HCT116 (cell line): Measurements from ENCODE around the gene HHAT. TPM values are rescaled to one million over a fixed set of nuclear protein-coding genes. Genes with fewer than 3 reads are reported as not detected.

Experiments
- ATAC-seq: fragments of 200-7000 bp; cut with Tn5 transposase; 2 replicates; pipeline ENCODE4 v1.9.1; 2020; ENCODE audit warnings: mild to moderate bottlenecking, moderate library complexity
- BruUV-seq: library from RNA; stranded (reverse); fragments of 400-500 nt; replicated peaks from 2 replicates; lab custom pipeline; 2021; lab: Mats Ljungman, UMichigan
- CTCF ChIA-PET: fragments of 300-600 bp; sonication (Branson Sonifier 250); formaldehyde crosslinking; loops from one replicate; lab custom pipeline; 2021; ENCODE audit warnings: antibody characterized with exemption; lab: Charles Lee
- POLR2A ChIA-PET: fragments of 300-600, 350-600 bp; sonication (Branson Sonifier 250); formaldehyde crosslinking; loops from one replicate; lab custom pipeline; 2021; ENCODE audit warnings: antibody characterized with exemption; lab: Charles Lee
- RAD21 ChIA-PET, 2 experiments: fragments of 300-600 bp; sonication (Branson Sonifier 250); formaldehyde crosslinking; loops; one replicate each; lab custom pipeline; 2023; ENCODE audit warnings: low total read pairs in 2 of 2; ENCODE audit not compliant: uncharacterized antibody in 2 of 2, unreplicated experiment in 2 of 2, low non-redundant PET in 1 of 2; lab: Charles Lee
- DNase-seq: peaks from one replicate; pipeline ENCODE4 v3.0.0-alpha.2; 2010; ENCODE audit warnings: low read depth, low spot score
- H2AFZ ChIP-seq: fragments of 200-600 bp; shearing (Covaris generic), sonication (generic); 2 replicates; pipeline ENCODE4 v1.6.1; 2017; ENCODE audit warnings: low read depth, mixed run types, mixed read lengths, antibody characterized with exemption, low read length; ENCODE audit not compliant: poor library complexity, severe bottlenecking
- H3K27ac ChIP-seq: 2 replicates; pipeline ENCODE4 v1.5.1; 2012; ENCODE audit warnings: low read depth, low read length
- H3K27me3 ChIP-seq: fragments of 200-600 bp; sonication (generic); 2 replicates; pipeline ENCODE4 v1.6.1; 2016; ENCODE audit warnings: mixed run types, low read length, mixed read lengths; ENCODE audit not compliant: insufficient read depth
- H3K36me3 ChIP-seq, 2 experiments: fragments of 200-500 bp in 1 of 2; fragments of 200-600 bp in 1 of 2; sonication (Bioruptor generic) in 1 of 2; sonication (generic) in 1 of 2; 2 replicates each; pipeline versions ENCODE4 v1.5.1 to v1.6.1; 2014 to 2016; ENCODE audit warnings: low read length in 2 of 2, inconsistent platforms in 1 of 2, mixed read lengths in 1 of 2, mixed run types in 1 of 2; ENCODE audit not compliant: insufficient read depth in 2 of 2, control insufficient read depth in 1 of 2
- H3K4me1 ChIP-seq, 2 experiments: fragments of 200-600 bp in 1 of 2; sonication (generic) in 1 of 2; 2 replicates each; pipeline versions ENCODE4 v1.5.1 to v1.6.1; 2012 to 2017; ENCODE audit warnings: low read length in 2 of 2, inconsistent platforms in 1 of 2, mild to moderate bottlenecking in 1 of 2, mixed read lengths in 1 of 2, mixed run types in 1 of 2, moderate library complexity in 1 of 2; ENCODE audit not compliant: insufficient read depth in 2 of 2, control insufficient read depth in 1 of 2
- H3K4me2 ChIP-seq: fragments of 200-600 bp; sonication (generic); 2 replicates; pipeline ENCODE4 v1.6.1; 2017; ENCODE audit warnings: mixed run types, low read length, mixed read lengths
- H3K4me3 ChIP-seq, 2 experiments: fragments of 200-600 bp in 1 of 2; sonication (generic) in 1 of 2; replicated peaks in 1 of 2; 2 replicates each; pipeline ENCODE4 v1.5.1; 2011 to 2016; ENCODE audit warnings: low read length in 2 of 2, control low read depth in 1 of 2, low read depth in 1 of 2, mild to moderate bottlenecking in 1 of 2, mixed read lengths in 1 of 2, mixed run types in 1 of 2
- H3K79me2 ChIP-seq: fragments of 200-600 bp; sonication (generic); 2 replicates; pipeline ENCODE4 v1.6.1; 2017; ENCODE audit warnings: mild to moderate bottlenecking, mixed run types, low read length, moderate library complexity, mixed read lengths; ENCODE audit not compliant: insufficient read depth
- H3K9ac ChIP-seq: fragments of 200-600 bp; sonication (generic); 2 replicates; pipeline ENCODE4 v1.6.1; 2016; ENCODE audit warnings: low read length, mixed read lengths
- H3K9me2 ChIP-seq: fragments of 200-600 bp; sonication (generic), shearing (Covaris generic); 2 replicates; pipeline ENCODE4 v1.6.1; 2017; ENCODE audit warnings: mixed run types, mild to moderate bottlenecking, moderate library complexity; ENCODE audit not compliant: insufficient read depth
- H3K9me3 ChIP-seq, 2 experiments: fragments of 200-500 bp in 1 of 2; fragments of 200-600 bp in 1 of 2; sonication (Bioruptor generic) in 1 of 2; sonication (generic) in 1 of 2; 2 replicates each; pipeline ENCODE4 v1.6.1; 2014 to 2017; ENCODE audit warnings: low read length in 2 of 2, mixed read lengths in 2 of 2, inconsistent platforms in 1 of 2, low read depth in 1 of 2, mild to moderate bottlenecking in 1 of 2, mixed run types in 1 of 2, moderate library complexity in 1 of 2; ENCODE audit not compliant: control insufficient read depth in 1 of 2, insufficient read depth in 1 of 2
- H4K20me1 ChIP-seq: fragments of 200-600 bp; sonication (generic), shearing (Covaris generic); 2 replicates; pipeline ENCODE4 v1.6.1; 2017; ENCODE audit warnings: mixed run types, mild to moderate bottlenecking, moderate library complexity; ENCODE audit not compliant: insufficient read depth
- ATF3 ChIP-seq: IDR thresholded peaks from 2 replicates; pipeline ENCODE4 v1.6.1; 2012
- CBX3 ChIP-seq: IDR thresholded peaks from 2 replicates; pipeline ENCODE4 v1.6.1; 2012; ENCODE audit warnings: low read depth
- CEBPB ChIP-seq: IDR thresholded peaks from 2 replicates; pipeline ENCODE4 v1.6.1; 2012; ENCODE audit warnings: low read depth
- CTCF ChIP-seq, 3 experiments: fragments of 200-600 bp in 1 of 3; sonication (generic) in 1 of 3; IDR thresholded peaks in 2 of 3; conservative IDR thresholded peaks in 1 of 3; 2 replicates each; pipeline ENCODE4 v1.5.1; 2012 to 2017; ENCODE audit warnings: low read depth in 2 of 3, low read length in 2 of 3, antibody characterized with exemption in 1 of 3, borderline replicate concordance in 1 of 3, control low read depth in 1 of 3, mild to moderate bottlenecking in 1 of 3, mixed read lengths in 1 of 3, mixed run types in 1 of 3, moderate library complexity in 1 of 3; ENCODE audit not compliant: insufficient read depth in 1 of 3
- EGR1 ChIP-seq: IDR thresholded peaks from 2 replicates; pipeline ENCODE4 v1.6.1; 2012; ENCODE audit warnings: low read depth
- ELF1 ChIP-seq: IDR thresholded peaks from 2 replicates; pipeline ENCODE4 v1.6.1; 2012; ENCODE audit warnings: low read depth, borderline replicate concordance
- EZH2 ChIP-seq: fragments of 200-600 bp; sonication (generic); IDR thresholded peaks from 2 replicates; pipeline ENCODE4 v1.6.1; 2017; ENCODE audit warnings: antibody characterized with exemption, mixed run types
- FOSL1 ChIP-seq: IDR thresholded peaks from 2 replicates; pipeline ENCODE4 v1.6.1; 2012; ENCODE audit warnings: low read depth
- JUND ChIP-seq: IDR thresholded peaks from 2 replicates; pipeline ENCODE4 v1.6.1; 2012
- POLR2A ChIP-seq: IDR thresholded peaks from 2 replicates; pipeline ENCODE4 v1.7.0; 2011; ENCODE audit warnings: borderline replicate concordance; ENCODE audit not compliant: insufficient read depth, insufficient read length; ENCODE audit errors: extremely low read depth
- POLR2AphosphoS5 ChIP-seq: IDR thresholded peaks from 2 replicates; pipeline ENCODE4 v1.6.1; 2011; ENCODE audit warnings: mild to moderate bottlenecking, low read depth, low read length, moderate library complexity
- RAD21 ChIP-seq: IDR thresholded peaks from 2 replicates; pipeline ENCODE4 v1.6.1; 2012; ENCODE audit warnings: low read depth, mild to moderate bottlenecking
- SP1 ChIP-seq: IDR thresholded peaks from 2 replicates; pipeline ENCODE4 v1.6.1; 2012; ENCODE audit warnings: low read depth
- TCF7L2 ChIP-seq: IDR thresholded peaks from 2 replicates; pipeline ENCODE4 v1.7.0; 2011; ENCODE audit warnings: borderline replicate concordance, inconsistent platforms; ENCODE audit not compliant: insufficient read depth, insufficient read length; ENCODE audit errors: extremely low read depth
- YY1 ChIP-seq: IDR thresholded peaks from 2 replicates; pipeline ENCODE4 v1.6.1; 2011; ENCODE audit warnings: low read length, low read depth, moderate library complexity, mild to moderate bottlenecking; ENCODE audit not compliant: insufficient replicate concordance; ENCODE audit errors: extremely low read depth
- ZNF274 ChIP-seq: fragments of 200-500 bp; sonication (Bioruptor generic); IDR thresholded peaks from 2 replicates; pipeline ENCODE4 v1.6.1; 2014; ENCODE audit warnings: mild to moderate bottlenecking, low read depth, low read length, inconsistent platforms
- intact Hi-C: fragments of 100-400 bp; cut with micrococcal nuclease; formaldehyde crosslinking; loops from 2 replicates; pipeline ENCODE4 v1.10.0; 2022
- total RNA-seq: library from RNA; stranded (reverse); gene quantifications from one replicate; pipeline ENCODE4 v1.2.1, GENCODE V29; 2021; ENCODE audit not compliant: unreplicated experiment
- TF ChIP-seq, protein P1 (sequence below): IDR thresholded peaks from 2 replicates; pipeline ENCODE4 v1.6.1; 2012

The HHAT gene
- total RNA-seq, 1 experiment from 2014 or later = 2.7 TPM

DNA sequence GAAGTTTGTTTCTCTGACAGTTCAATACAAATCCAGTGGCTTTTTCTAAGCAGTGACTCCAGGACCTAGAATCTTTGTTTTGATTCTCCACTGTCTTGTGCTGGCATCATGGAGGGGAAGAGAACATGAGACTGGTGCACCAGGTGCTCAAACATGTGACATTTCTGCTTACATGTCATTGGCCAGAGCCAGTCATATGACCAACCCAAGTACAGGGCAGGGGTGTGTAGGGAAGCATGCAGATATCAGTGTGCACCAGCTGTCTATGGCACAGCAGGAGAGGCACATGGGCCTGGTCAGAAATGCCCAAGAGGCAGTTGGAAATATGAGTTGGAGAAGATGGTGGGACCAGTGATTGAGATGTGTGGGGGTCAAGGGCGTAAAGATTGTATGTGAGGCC is 297.0 kb downstream of the HHAT start:
- CTCF ChIA-PET = no interaction called here
- intact Hi-C loops = no loop called here

More for the DNA sequence above, 297.0 kb downstream of the HHAT start:
- H3K4me3 ChIP-seq = no peak overlapping the region
- no peak overlapping the region for H2AFZ ChIP-seq
- H4K20me1 ChIP-seq = no peaks in the 10 kb centered on the region
- peaks cover 15% of the 10 kb centered on the region; the same call in 1 of the 2 replicates for H3K27me3 ChIP-seq
- ATAC-seq = no peak
- DNase-seq = no peak
- H3K27ac ChIP-seq = no peak overlapping the region
- POLR2A ChIA-PET = no interaction called here
- no peak overlapping the region for H3K9ac ChIP-seq
- TF ChIP-seq CTCF (IDR thresholded peaks at IDR 0.05 in 2 of 3, conservative IDR thresholded peaks at IDR 0.05 in 1 of 3; ENCODE audit: borderline replicate concordance in 1 of 3, insufficient read depth in 1 of 3, low read depth in 2 of 3, low read length in 2 of 3) = no peak
- TF ChIP-seq ZNF274 = no peak
- TF ChIP-seq ELF1 = no peak
- no peak for TF ChIP-seq POLR2AphosphoS5
- TF ChIP-seq EGR1 = no peak
- no peak for TF ChIP-seq POLR2A
- TF ChIP-seq CEBPB = no peak
- no peak for TF ChIP-seq FOSL1
- TF ChIP-seq TCF7L2 = no peak
- TF ChIP-seq YY1 = no peak
- TF ChIP-seq JUND = no peak
- TF ChIP-seq CBX3 = no peak
- TF ChIP-seq RAD21 = no peak
- TF ChIP-seq, protein P1, sequence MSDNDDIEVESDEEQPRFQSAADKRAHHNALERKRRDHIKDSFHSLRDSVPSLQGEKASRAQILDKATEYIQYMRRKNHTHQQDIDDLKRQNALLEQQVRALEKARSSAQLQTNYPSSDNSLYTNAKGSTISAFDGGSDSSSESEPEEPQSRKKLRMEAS = no peak
- TF ChIP-seq ATF3 = no peak
- TF ChIP-seq SP1 = no peak
- no peak for TF ChIP-seq EZH2
- RAD21 ChIA-PET = no interaction called here
- BruUV-seq = no TSS peak
- H3K4me1 ChIP-seq = no peaks in the 10 kb centered on the region
- no peak overlapping the region for H3K4me2 ChIP-seq
- H3K36me3 ChIP-seq = no peaks in the 10 kb centered on the region
- no peaks in the 10 kb centered on the region for H3K79me2 ChIP-seq
- H3K9me2 ChIP-seq = no peaks in the 10 kb centered on the region
- H3K9me3 ChIP-seq = no peaks in the 10 kb centered on the region
